HEK293 (cell line): ENCODE data around the gene RAC2.
"Not testable (repeated sequence)": the region's sequence is repeated elsewhere in the genome, so short reads cannot be mapped to it uniquely, and the experiment has no call there.

Source experiments
- BCL11A ChIP-seq: fragments of 450-650 bp; formaldehyde crosslinking; IDR thresholded peaks from 2 replicates; pipeline ENCODE4 v1.5.1; 2016; ENCODE audit warnings: low read depth, missing biosample characterization, missing genetic modification characterization
- CTCF ChIP-seq: fragments of 450-650 bp; formaldehyde crosslinking; IDR thresholded peaks from 2 replicates; pipeline ENCODE4 v1.5.1; 2016; ENCODE audit warnings: missing biosample characterization, missing genetic modification characterization
- SETDB1 ChIP-seq: IDR thresholded peaks from one replicate; pipeline ENCODE4 v1.6.1; 2017; ENCODE audit warnings: mild to moderate bottlenecking, low read length, moderate library complexity, mixed read lengths; ENCODE audit not compliant: insufficient read length
- ZBTB11 ChIP-seq: fragments of 450-650 bp; formaldehyde crosslinking; conservative IDR thresholded peaks from 2 replicates; pipeline ENCODE4 v1.5.1; 2016; ENCODE audit warnings: low read depth, missing biosample characterization, missing genetic modification characterization
- ZBTB8A ChIP-seq: fragments of 450-650 bp; formaldehyde crosslinking; IDR thresholded peaks from 2 replicates; pipeline ENCODE4 v1.5.1; 2016; ENCODE audit warnings: missing biosample characterization, missing genetic modification characterization
- ZFP41 ChIP-seq: fragments of 450-650 bp; formaldehyde crosslinking; IDR thresholded peaks from 2 replicates; pipeline ENCODE4 v1.5.1; 2016; ENCODE audit warnings: missing biosample characterization, missing genetic modification characterization, borderline replicate concordance
- ZIC2 ChIP-seq: fragments of 450-650 bp; formaldehyde crosslinking; IDR thresholded peaks from 2 replicates; pipeline ENCODE4 v1.5.1; 2016; ENCODE audit warnings: missing biosample characterization, missing genetic modification characterization
- ZNF211 ChIP-seq: fragments of 450-650 bp; formaldehyde crosslinking; IDR thresholded peaks from 2 replicates; pipeline ENCODE4 v1.5.1; 2016; ENCODE audit warnings: low read depth, missing biosample characterization, missing genetic modification characterization
- ZNF423 ChIP-seq: fragments of 450-650 bp; formaldehyde crosslinking; IDR thresholded peaks from 2 replicates; pipeline ENCODE4 v1.5.1; 2016; ENCODE audit warnings: missing biosample characterization, missing genetic modification characterization
- ZNF704 ChIP-seq: fragments of 450-650 bp; formaldehyde crosslinking; IDR thresholded peaks from 2 replicates; pipeline ENCODE4 v1.5.1; 2016; ENCODE audit warnings: missing biosample characterization, missing genetic modification characterization
- ZNF837 ChIP-seq: fragments of 450-650 bp; formaldehyde crosslinking; IDR thresholded peaks from 2 replicates; pipeline ENCODE4 v1.5.1; 2016; ENCODE audit warnings: missing biosample characterization, missing genetic modification characterization
- TF ChIP-seq, protein P1 (sequence below): fragments of 450-650 bp; formaldehyde crosslinking; IDR thresholded peaks from 2 replicates; pipeline ENCODE4 v1.5.1; 2016; ENCODE audit warnings: missing biosample characterization, missing genetic modification characterization
- TF ChIP-seq, protein P2 (sequence below): fragments of 450-650 bp; formaldehyde crosslinking; IDR thresholded peaks from 2 replicates; pipeline ENCODE4 v1.5.1; 2016; ENCODE audit warnings: missing biosample characterization, missing genetic modification characterization

- TF ChIP-seq, protein P1, sequence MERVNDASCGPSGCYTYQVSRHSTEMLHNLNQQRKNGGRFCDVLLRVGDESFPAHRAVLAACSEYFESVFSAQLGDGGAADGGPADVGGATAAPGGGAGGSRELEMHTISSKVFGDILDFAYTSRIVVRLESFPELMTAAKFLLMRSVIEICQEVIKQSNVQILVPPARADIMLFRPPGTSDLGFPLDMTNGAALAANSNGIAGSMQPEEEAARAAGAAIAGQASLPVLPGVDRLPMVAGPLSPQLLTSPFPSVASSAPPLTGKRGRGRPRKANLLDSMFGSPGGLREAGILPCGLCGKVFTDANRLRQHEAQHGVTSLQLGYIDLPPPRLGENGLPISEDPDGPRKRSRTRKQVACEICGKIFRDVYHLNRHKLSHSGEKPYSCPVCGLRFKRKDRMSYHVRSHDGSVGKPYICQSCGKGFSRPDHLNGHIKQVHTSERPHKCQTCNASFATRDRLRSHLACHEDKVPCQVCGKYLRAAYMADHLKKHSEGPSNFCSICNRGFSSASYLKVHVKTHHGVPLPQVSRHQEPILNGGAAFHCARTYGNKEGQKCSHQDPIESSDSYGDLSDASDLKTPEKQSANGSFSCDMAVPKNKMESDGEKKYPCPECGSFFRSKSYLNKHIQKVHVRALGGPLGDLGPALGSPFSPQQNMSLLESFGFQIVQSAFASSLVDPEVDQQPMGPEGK: not testable (repeated sequence)
- TF ChIP-seq CTCF (tag by site-specific recombination); ZBTB8A (tag by site-specific recombination); ZNF423 (tag by site-specific recombination); BCL11A (tag by site-specific recombination); ZIC2 (tag by site-specific recombination); ZFP41 (tag by site-specific recombination); SETDB1; ZNF837 (tag by site-specific recombination); ZNF211 (tag by site-specific recombination); ZNF704 (tag by site-specific recombination); ZBTB11 (tag by site-specific recombination): not testable (repeated sequence)
- TF ChIP-seq, protein P2, sequence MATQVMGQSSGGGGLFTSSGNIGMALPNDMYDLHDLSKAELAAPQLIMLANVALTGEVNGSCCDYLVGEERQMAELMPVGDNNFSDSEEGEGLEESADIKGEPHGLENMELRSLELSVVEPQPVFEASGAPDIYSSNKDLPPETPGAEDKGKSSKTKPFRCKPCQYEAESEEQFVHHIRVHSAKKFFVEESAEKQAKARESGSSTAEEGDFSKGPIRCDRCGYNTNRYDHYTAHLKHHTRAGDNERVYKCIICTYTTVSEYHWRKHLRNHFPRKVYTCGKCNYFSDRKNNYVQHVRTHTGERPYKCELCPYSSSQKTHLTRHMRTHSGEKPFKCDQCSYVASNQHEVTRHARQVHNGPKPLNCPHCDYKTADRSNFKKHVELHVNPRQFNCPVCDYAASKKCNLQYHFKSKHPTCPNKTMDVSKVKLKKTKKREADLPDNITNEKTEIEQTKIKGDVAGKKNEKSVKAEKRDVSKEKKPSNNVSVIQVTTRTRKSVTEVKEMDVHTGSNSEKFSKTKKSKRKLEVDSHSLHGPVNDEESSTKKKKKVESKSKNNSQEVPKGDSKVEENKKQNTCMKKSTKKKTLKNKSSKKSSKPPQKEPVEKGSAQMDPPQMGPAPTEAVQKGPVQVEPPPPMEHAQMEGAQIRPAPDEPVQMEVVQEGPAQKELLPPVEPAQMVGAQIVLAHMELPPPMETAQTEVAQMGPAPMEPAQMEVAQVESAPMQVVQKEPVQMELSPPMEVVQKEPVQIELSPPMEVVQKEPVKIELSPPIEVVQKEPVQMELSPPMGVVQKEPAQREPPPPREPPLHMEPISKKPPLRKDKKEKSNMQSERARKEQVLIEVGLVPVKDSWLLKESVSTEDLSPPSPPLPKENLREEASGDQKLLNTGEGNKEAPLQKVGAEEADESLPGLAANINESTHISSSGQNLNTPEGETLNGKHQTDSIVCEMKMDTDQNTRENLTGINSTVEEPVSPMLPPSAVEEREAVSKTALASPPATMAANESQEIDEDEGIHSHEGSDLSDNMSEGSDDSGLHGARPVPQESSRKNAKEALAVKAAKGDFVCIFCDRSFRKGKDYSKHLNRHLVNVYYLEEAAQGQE (tag by site-specific recombination): not testable (repeated sequence)
These were observed 10.7 kb downstream of the RAC2 start for GRCh38 chr22:37233371-37233750.
